Spleen (tissue), 7 donors: ENCODE results near the gene TNKS1BP1.

Experiments
- POLR2A ChIP-seq, 3 donors: fragments of 450-650 bp; IDR thresholded peaks; one replicate each; pipeline ENCODE4 v1.5.1; 2017; ENCODE audit warnings: antibody characterized with exemption in 3 of 3, mild to moderate bottlenecking in 1 of 3
- POLR2AphosphoS5 ChIP-seq, 3 donors: sonication (generic); formaldehyde crosslinking; IDR thresholded peaks; one replicate each; pipeline ENCODE4 v1.5.1; 2017; ENCODE audit warnings: antibody characterized with exemption in 3 of 3
- TF ChIP-seq, protein P1 (sequence below), 11 experiments: fragments of 200-600 bp in 7 of 11; fragments of 450-650 bp in 4 of 11; sonication (generic) in 4 of 11; IDR thresholded peaks in 8 of 11; conservative IDR thresholded peaks in 3 of 11; 1 replicate in 7 of 11; 2 replicates in 4 of 11; pipeline versions ENCODE4 v1.4.0 to v1.8.0; 2016 to 2021; ENCODE audit warnings: antibody characterized with exemption in 11 of 11, inconsistent platforms in 4 of 11, mild to moderate bottlenecking in 1 of 11
- donor health status: DM: no; HTN: no; CAD: no; lungs with moderate emphysema.
- donor health status: DM: no; HTN: no; CAD: no.
- donor health status: DM: no; HTN: no; CAD: no.

- TF ChIP-seq, protein P1, sequence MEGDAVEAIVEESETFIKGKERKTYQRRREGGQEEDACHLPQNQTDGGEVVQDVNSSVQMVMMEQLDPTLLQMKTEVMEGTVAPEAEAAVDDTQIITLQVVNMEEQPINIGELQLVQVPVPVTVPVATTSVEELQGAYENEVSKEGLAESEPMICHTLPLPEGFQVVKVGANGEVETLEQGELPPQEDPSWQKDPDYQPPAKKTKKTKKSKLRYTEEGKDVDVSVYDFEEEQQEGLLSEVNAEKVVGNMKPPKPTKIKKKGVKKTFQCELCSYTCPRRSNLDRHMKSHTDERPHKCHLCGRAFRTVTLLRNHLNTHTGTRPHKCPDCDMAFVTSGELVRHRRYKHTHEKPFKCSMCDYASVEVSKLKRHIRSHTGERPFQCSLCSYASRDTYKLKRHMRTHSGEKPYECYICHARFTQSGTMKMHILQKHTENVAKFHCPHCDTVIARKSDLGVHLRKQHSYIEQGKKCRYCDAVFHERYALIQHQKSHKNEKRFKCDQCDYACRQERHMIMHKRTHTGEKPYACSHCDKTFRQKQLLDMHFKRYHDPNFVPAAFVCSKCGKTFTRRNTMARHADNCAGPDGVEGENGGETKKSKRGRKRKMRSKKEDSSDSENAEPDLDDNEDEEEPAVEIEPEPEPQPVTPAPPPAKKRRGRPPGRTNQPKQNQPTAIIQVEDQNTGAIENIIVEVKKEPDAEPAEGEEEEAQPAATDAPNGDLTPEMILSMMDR (IDR thresholded peaks at IDR 0.05 in 8 of 11, conservative IDR thresholded peaks at IDR 0.05 in 3 of 11) = no peak
- TF ChIP-seq POLR2AphosphoS5 (IDR thresholded peaks at IDR 0.05) (no peak), POLR2A (IDR thresholded peaks at IDR 0.05) (no peak)
These were observed 3.1 kb downstream of the TNKS1BP1 start for GRCh38 chr11:57321388-57322255.
